GM21390 (cell line): ENCODE measurements around the gene EMC8.

Source experiments
- ATAC-seq: cut with Tn5 transposase; IDR thresholded peaks from one replicate; pipeline ENCODE4 v1.9.1; 2021; ENCODE audit not compliant: unreplicated experiment

EMC8 gene

GRCh38 chr16:85759136-85759535 is 40.2 kb downstream of the EMC8 start:
- no peak for ATAC-seq

- peak; percentile 24 for ATAC-seq
Observed at GRCh38 chr16:85757341-85757822, 42.0 kb downstream of the EMC8 start.

- ATAC-seq = peak; percentile 48
Observed at GRCh38 chr16:85755929-85756768, 43.2 kb downstream of the EMC8 start.

- ATAC-seq = no peak
Observed at GRCh38 chr16:85754413-85754812, 44.9 kb downstream of the EMC8 start.

GRCh38 chr16:85753976-85754375 is 45.4 kb downstream of the EMC8 start:
- ATAC-seq = no peak

GRCh38 chr16:85753559-85753958 is 45.8 kb downstream of the EMC8 start:
- no peak for ATAC-seq

GRCh38 chr16:85752511-85753420 is 46.6 kb downstream of the EMC8 start:
- no peak for ATAC-seq

- ATAC-seq = no peak
Observed at GRCh38 chr16:85751698-85752501, 47.4 kb downstream of the EMC8 start.

- peak; percentile 47 for ATAC-seq
Observed at GRCh38 chr16:85750827-85751697, 48.3 kb downstream of the EMC8 start, which contains the start of gene C16orf74. Gene C16orf74 (minus strand): TSS chr16:85751096. CDS start chr16:85735217, 15,879 bp downstream.

GRCh38 chr16:85750146-85750826 is 49.1 kb downstream of the EMC8 start:
- no peak for ATAC-seq

GRCh38 chr16:85749771-85750145 is 49.6 kb downstream of the EMC8 start:
- ATAC-seq = no peak

GRCh38 chr16:85746460-85747215 is 52.7 kb downstream of the EMC8 start:
- ATAC-seq = no peak

- ATAC-seq = no peak
Observed at GRCh38 chr16:85738923-85739715, 60.2 kb downstream of the EMC8 start.

- ATAC-seq = no peak
Observed at GRCh38 chr16:85736921-85737320, 62.4 kb downstream of the EMC8 start.

GRCh38 chr16:85735946-85736345 is 63.4 kb downstream of the EMC8 start:
- peak; percentile 10 for ATAC-seq

- ATAC-seq = peak; percentile 86
Observed at GRCh38 chr16:85735225-85735635, 64.1 kb downstream of the EMC8 start.

GRCh38 chr16:85734311-85735017 is 64.9 kb downstream of the EMC8 start:
- ATAC-seq = no peak
